PFSK-1 (cell line): ENCODE measurements around the gene TBCD.

Experiments
- FOXP2 ChIP-seq: optimal IDR thresholded peaks from 2 replicates; pipeline ENCODE3; 2011; ENCODE audit warnings: borderline replicate concordance, control low read depth, inconsistent platforms; ENCODE audit not compliant: insufficient read depth; ENCODE audit errors: extremely low read length, extremely low read depth
- POLR2AphosphoS5 ChIP-seq: IDR thresholded peaks from 2 replicates; pipeline ENCODE4 v1.6.1; 2012; ENCODE audit warnings: low read depth, mild to moderate bottlenecking, control low read depth, low read length, moderate library complexity
- REST ChIP-seq, 2 experiments: IDR thresholded peaks; 2 replicates each; pipeline versions ENCODE4 v1.6.1 to v1.8.0; 2011 to 2012; ENCODE audit warnings: low read depth in 2 of 2, low read length in 2 of 2, control low read depth in 1 of 2, inconsistent platforms in 1 of 2, mild to moderate bottlenecking in 1 of 2, moderate library complexity in 1 of 2; ENCODE audit not compliant: insufficient read depth in 1 of 2
- SIN3A ChIP-seq: IDR thresholded peaks from 2 replicates; pipeline ENCODE4 v1.6.1; 2012; ENCODE audit warnings: mild to moderate bottlenecking, low read length, moderate library complexity, borderline replicate concordance; ENCODE audit not compliant: insufficient read depth
- TAF1 ChIP-seq: IDR thresholded peaks from 2 replicates; pipeline ENCODE4 v1.6.1; 2012; ENCODE audit warnings: low read length, control low read depth, borderline replicate concordance; ENCODE audit not compliant: insufficient read depth

The TBCD gene

GRCh38 chr17:82913304-82914043 is 161.6 kb downstream of the TBCD start:
- no peak for TF ChIP-seq POLR2AphosphoS5
- TF ChIP-seq FOXP2 = no peak
- no peak for TF ChIP-seq SIN3A
- no peak for TF ChIP-seq TAF1

- TF ChIP-seq POLR2AphosphoS5 (no peak), FOXP2 (no peak), SIN3A (no peak), TAF1 (no peak), REST (IDR thresholded peaks at IDR 0.05; ENCODE audit: insufficient read depth in 1 of 2, low read depth in 2 of 2, low read length in 2 of 2) (no peak)
Observed at GRCh38 chr17:82914375-82914774, 162.5 kb downstream of the TBCD start.

GRCh38 chr17:82915010-82915756 is 163.3 kb downstream of the TBCD start:
- no peak for TF ChIP-seq REST (IDR thresholded peaks at IDR 0.05; ENCODE audit: insufficient read depth in 1 of 2, low read depth in 2 of 2, low read length in 2 of 2)
- no peak for TF ChIP-seq POLR2AphosphoS5
- TF ChIP-seq FOXP2 = no peak
- TF ChIP-seq TAF1 = no peak
- TF ChIP-seq SIN3A = no peak

GRCh38 chr17:82915757-82916027 is 163.8 kb downstream of the TBCD start:
- TF ChIP-seq REST (IDR thresholded peaks at IDR 0.05; ENCODE audit: insufficient read depth in 1 of 2, low read depth in 2 of 2, low read length in 2 of 2) = no peak
- no peak for TF ChIP-seq POLR2AphosphoS5
- no peak for TF ChIP-seq TAF1
- no peak for TF ChIP-seq FOXP2
- no peak for TF ChIP-seq SIN3A

GRCh38 chr17:82917699-82918345 is 166.0 kb downstream of the TBCD start:
- no peak for TF ChIP-seq SIN3A
- TF ChIP-seq POLR2AphosphoS5 = no peak
- no peak for TF ChIP-seq FOXP2
- no peak for TF ChIP-seq REST (IDR thresholded peaks at IDR 0.05; ENCODE audit: insufficient read depth in 1 of 2, low read depth in 2 of 2, low read length in 2 of 2)
- TF ChIP-seq TAF1 = no peak
